GM18867 (cell line): ENCODE data around the gene SOBP.

Experiments
- ATAC-seq: cut with Tn5 transposase; IDR thresholded peaks from one replicate; pipeline ENCODE4 v1.9.1; 2021; ENCODE audit warnings: mild to moderate bottlenecking, moderate library complexity; ENCODE audit not compliant: unreplicated experiment

Gene SOBP

DNA sequence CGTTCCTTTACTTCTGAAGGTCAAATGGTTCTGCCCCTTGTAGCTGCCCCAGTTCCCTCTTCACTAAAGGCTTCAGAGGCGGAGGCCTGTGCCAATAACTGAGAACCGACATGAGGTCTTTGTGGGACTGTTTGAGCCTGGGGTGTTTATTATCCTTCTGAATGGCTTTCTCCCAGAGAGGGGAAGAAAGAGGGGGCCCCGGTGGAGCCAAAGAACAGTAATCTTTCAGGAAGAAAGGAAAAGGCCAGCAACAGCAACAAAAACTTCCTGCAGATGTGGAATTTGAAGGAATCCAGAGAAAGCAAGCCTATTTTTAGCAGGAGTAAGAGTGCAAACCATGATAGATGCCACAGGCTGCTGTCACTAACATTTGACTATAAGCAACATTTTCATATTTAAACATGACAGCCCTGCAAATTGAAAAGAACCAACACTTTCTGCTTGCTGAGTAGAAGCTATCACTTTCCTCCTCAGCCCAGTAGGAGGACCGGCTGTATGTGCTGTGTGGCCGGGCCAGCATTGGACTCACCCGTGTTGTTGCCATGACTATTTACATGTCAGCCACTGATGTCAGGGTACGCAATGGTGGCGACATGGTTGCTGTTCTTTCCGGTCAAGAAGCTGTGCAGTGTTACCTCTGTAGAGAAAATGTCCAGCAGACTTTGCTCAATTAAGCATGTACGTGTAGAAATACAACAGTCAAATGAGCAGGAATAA is 121.3 kb downstream of the SOBP start:
- no peak for ATAC-seq

DNA sequence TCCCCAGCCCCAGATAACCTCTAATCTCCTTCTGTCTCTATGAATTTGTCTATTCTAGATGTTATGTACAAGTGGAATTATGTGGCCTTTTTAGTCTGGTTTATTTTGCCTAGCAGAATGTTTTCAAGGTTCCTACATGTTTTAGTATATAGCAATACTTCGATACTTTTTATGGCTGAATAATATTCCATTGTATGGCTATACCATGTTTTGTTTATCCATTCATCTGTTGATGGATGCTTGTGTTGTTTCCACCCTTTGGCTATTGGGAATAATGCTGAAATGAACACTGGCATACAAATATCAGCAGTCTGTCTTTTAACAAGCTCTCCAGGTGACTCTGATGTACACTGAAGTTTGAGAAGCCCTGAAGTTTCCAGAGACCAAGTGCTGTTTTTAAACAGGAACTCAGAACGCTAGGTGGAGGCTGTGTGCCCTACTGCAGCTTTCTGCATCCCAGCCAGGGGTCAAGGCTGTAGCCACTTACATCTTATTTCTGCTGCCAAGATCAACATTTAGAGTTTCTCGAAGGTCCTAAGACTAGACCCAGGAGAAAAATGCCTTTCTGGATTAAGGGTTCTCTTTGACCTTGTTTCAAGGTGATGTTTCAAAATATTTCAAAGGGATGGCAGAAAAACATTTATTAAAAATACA is 123.0 kb downstream of the SOBP start:
- ATAC-seq = no peak

DNA sequence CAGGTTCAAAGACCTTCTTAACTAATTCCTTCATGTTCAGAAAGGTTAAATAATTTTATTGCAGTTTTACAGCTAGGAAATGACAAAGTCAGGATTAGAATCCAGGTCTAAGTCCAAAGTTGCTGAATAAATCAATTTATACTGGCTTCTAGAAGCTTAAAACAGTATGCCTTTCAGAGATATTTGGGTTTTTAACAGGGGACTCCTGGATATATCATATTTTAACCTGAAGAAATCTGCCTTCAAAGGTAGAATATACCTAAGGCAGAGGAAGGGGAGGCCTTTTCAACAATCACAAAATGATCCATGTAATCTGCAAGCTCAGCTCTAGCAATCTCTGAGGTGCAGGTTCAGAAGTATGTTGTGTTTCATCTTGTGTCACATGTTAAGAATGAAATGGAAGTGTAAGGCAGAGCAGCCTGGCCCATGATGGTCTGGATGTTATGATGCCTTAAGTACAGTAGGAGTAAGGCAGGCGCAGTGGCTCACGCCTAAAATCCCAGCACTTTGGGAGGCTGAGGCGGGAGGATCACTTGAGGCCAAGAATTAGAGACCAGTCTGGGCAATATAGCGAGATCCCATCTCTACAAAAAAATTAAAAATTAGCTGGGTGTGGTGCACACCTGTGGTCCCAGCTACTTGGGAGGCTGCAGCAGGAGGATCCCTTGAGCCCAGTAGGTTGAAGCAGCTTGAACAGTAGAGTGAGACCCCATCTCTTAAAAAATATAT is 123.9 kb downstream of the SOBP start:
- ATAC-seq = no peak

DNA sequence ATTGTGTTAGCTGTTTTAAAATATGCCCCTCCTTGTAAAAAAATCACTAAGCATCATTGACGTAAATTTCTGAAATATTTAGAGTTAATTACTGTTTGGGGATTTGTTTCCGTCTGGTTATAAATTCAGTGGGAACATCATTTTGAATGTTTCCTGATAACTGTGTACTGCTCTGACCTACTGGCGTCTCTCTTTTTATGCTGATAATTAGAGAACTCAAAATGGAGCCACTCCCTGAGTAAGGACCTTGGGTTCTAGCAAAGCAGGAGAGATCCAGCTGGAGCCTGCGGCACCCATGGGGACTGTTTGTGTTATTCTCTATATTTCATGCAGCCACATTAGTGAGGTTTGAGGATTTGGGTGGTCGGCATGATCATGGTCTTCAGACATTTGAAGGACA is 124.9 kb downstream of the SOBP start:
- ATAC-seq = no peak

DNA sequence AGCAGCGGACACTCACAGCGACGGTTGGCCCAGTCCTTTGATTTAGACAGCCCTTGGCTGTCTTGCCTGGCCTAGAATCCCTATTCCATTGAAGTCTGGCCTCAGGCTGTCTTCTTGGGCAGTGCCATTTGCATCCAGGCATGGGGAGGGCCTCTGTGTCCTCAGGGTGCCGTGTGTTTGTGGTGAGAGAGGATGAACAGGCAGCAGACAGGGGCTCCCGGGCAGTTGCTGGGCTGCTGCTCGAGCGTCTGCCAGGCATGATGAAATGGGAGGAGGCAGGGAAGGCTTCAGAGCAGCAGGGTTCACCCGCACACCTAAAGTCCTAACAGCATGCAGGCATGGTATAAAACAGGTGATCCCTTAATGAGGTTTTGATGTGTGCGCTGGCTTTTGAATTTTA is 126.9 kb downstream of the SOBP start:
- ATAC-seq = no peak

DNA sequence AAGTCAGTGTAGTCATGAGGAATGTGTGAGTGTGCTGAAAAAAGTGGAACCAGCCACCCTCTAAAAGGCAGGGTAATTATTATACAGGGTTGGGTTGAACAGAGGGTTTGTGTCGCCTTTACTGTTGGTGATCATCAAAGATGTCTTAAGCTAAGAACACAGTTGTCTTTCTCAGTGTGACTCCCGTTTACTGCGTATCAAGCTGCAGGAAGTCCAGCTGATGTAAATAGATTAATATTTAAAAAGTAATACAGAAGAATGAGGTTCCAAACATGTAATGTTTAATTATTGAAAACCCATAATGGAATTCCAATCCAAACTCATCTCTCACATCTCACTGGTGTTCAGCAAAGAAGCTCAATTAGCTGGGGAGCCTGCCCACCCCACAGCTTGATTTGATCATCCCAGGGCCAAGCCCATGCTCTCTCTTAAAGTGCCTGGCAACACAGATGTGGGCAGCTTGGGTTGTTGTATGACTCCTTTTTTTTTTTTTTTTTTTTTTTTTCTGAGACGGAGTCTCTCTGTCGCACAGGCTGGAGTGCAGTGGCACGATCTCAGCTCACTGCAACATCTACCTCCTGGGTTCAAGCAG is 127.5 kb downstream of the SOBP start:
- no peak for ATAC-seq

DNA sequence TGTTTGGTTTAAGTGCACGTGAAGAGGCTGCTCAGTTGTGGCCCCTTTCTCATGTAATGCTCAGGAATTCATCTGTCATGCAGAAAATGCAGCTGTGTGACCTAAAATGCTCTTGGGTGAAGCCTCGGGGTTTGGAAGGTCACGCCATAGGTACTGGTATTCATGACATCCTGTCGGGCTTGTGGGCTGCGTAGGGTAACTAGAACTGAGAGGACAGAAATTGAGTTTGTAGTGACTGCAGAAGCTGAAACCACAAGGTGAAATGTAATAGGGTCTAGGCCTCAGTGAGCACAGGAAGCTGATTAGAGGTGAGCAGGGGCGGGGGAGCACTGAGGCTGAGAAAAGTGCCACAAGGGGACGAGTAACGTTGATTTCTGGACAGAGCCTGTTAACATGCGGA is 128.8 kb downstream of the SOBP start:
- ATAC-seq = peak; percentile 98

DNA sequence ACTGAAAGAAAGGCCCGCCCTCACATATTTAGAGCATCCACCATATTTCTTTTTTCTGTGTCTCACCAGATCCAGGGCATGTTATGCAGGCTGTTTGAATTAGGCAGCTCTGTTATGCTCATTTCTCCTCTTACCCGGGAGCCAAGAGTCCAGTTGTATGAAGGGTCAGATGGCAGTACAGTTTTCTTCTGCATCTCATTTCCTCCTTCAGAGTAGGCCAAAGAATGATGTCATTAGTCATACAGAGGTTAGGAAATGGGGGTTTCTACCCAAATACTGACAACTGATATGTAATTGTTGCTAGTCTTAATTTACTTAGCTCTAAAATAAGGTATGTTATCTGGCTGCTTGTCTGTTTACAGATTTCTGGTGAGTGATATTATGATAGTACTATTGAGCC is 130.8 kb downstream of the SOBP start:
- ATAC-seq = no peak

DNA sequence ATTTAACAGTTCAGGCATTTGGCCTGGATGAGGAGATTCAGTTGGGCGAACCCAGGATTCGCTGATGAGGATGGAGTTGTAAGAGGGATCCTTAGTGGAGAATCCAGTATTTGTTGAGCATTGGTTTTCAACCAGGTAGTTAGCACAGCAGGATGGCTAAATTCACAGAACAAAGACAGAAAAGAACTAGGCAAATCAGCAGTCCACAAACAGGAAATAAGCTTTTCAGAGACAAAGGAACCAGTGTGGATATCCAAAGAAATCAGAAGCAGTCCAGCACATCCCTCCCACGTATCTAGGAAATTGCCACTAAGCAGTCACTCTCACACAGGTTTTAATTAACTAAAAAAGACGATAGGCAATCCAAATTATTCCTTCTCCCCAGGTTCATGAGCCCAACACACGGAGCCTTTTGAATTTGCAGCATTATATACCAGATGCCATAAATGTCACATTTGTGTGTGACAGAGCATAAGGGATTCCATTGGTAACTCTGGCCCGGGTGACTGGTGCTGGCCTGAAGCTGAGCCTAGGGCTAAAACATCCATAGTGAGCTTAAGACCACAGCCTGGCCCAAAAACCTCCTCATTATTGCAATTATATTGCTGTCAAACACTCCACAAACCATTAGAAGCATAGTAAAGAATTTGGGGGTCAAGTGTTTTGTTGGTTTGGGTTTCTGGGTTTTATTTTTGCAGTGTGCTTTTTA is 131.5 kb downstream of the SOBP start:
- ATAC-seq = no peak

DNA sequence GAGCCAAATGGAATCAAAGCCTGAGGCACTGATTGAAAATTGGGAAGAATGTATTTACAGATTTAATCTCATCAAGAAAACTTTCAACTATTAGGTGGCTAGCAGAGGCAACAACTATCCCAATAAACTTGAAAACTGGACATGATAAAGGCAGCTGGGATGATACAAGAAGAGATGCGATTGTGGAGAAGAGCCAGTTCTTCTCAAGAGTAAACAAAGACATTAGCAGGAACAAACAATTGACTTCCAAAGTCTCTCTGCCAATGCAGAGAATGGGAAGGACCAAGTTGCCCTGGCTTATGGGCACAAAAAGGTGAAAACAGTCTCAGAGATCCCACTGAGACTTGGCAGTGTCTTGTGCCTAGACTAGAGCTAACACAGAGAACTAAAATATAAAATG is 132.4 kb downstream of the SOBP start:
- ATAC-seq = no peak

DNA sequence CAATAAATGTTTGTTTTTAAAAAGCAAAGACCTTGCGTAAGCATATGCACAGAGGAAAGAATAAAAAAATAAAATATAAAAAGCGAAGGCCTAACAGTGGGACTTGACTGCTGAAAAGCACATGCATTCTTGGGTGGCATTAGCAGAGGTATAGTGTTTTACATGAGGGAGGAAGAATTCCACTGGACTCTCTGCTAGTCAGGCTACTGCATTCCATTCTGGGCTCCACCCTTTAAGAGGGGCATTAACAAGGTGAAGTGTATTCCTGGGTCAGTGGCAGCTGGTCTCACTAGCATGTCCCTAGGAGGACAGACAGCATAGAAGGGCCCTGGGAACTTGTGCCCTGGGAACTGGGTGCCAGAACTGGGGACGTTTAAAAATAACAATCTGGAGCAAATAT is 134.1 kb downstream of the SOBP start:
- ATAC-seq = no peak

DNA sequence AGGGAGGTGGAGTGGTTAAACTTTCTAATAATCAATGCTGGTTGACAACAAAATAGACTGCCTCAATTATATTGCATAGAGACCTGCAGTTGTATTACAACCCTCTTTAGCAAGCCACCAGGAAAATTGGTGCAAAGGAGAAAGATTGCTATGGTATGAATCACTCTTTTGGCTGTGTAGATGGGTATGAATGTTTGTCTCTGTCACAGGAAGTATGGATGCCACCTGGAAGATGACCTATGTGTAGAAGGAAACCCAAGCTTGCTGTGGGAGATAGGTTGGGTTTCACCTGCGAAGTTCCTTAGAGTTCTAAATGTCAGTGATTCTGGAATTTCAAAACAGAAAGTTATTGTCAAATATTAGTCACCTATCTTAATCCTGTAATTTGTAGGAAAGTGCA is 134.6 kb downstream of the SOBP start:
- no peak for ATAC-seq

DNA sequence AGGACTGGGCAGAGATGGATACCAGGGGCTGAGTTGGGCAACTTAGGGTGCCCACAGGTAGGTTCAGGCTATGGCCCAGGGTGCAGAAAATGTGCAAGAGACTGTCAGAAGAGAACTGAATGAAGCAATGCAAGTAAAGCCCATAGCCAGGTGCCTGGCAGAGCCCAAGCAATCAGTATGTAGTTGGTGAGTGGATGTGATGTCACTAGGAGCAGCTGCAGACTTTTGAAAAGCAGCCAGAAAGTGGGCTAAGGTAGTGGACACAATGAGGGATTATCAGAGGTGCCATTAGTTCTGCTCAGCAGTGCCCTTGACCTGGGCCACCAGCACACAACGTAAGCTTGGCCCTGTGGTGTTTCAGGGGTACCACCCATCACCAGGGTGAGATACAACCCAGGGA is 135.3 kb downstream of the SOBP start:
- no peak for ATAC-seq

DNA sequence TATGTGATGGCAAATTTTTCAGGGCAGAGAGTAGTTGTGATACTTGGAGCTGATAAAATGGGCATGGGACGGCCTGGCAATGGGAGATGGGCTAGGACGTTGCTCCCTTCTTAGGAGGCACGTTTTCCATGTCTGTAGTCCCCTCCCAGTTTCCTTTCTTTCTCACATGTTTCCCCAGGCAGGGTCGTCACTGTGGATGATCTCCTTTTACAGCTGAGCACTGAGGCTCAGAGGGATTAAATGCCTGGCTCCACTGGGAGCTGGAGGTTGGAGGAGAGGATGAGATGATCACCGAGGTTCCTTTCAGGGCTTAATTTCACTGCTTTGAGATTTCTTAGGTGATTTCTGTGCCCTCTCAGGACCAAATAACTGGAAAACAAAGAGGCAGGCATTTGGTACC is 136.7 kb downstream of the SOBP start:
- no peak for ATAC-seq

DNA sequence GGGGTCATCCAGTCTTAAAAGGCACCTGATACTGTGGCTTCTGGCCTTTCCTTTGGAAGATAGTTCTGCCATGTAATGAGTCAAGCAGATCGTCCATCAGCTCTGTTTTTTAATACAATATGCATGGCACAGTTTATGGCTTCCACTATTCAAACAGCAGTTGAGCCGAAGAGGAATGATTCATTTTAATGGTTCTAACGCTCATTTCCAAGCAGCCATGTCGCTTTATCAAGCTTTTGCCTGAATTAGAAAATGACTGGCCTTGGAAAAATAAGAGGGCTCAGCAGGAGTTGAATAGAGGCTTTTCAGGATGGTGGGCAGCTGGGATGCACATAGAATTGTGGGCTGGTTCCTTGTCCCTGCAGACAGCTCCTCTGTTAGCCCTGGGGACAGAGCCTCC is 138.1 kb downstream of the SOBP start:
- no peak for ATAC-seq

DNA sequence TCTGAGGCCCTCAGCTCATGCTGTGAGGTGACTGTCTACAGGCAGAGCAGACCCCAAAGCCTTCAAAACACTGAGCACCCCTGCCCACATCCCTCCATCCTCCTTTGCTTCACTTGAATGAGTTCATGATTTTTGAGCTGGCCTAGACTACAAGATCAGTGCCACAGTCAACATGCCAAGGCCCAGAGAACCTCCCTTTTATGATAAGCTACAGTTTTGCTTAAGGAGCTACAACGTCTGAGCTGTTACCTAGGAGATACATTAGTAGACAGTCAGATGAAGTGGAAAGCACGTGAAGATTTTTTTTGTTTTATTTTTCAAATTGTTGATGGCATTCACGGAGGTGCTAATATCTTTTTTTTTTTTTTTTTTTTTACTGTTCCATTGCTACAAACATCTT is 139.0 kb downstream of the SOBP start:
- no peak for ATAC-seq

DNA sequence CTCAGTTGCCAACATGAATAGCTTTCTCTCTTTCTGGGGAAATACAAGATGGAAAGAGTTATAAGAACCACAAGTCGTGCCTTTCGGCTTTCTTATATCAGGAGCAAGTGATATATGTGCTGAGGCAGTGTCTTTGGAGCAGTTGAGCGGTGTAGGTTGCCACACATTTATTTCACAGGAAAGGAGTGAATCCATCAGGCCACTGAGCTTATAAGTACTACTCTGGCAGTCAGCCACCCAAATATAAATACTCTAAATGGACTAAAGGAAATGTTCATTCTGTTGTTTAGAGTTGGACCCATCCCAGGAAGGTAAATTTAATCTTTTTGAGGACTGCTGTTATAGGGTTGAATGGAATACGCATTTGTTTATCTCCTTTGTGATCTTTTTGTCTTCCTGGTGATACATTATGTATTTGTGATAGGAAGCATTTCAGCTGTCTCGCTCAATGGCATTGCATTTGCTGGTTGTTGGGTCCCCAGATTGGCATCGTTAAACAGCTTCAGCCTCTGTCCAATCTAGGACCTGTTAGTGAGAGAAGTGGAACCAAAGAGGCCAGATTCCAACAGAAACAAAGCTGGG is 139.7 kb downstream of the SOBP start:
- no peak for ATAC-seq

DNA sequence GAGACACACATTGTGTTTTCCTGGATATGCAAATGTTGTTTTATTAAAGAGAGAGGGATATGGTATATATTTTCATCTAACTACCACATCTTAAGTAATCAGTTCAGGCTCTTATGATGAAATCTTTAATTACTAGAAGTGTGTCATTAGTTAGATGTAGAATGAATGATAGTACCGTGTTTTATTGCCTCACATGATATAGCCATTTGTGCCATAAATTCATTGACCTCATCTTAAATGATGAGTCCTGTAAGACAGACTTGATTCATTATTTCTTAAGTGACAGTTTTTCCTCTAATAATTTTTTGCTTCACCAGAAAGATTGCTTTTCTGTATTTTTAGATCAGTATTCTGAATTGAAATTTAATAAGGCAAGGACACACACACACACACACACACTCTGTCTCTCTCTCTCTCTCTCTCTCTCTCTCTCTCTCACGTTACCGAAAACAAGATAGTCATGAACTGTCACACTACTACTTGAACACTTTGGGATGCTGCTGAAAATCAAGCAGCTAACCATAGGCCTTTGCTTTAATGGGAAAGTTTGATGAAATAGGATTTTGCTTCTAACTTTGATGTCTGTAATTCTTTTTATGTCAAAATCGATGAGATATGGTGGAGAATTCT is 140.5 kb downstream of the SOBP start:
- no peak for ATAC-seq

DNA sequence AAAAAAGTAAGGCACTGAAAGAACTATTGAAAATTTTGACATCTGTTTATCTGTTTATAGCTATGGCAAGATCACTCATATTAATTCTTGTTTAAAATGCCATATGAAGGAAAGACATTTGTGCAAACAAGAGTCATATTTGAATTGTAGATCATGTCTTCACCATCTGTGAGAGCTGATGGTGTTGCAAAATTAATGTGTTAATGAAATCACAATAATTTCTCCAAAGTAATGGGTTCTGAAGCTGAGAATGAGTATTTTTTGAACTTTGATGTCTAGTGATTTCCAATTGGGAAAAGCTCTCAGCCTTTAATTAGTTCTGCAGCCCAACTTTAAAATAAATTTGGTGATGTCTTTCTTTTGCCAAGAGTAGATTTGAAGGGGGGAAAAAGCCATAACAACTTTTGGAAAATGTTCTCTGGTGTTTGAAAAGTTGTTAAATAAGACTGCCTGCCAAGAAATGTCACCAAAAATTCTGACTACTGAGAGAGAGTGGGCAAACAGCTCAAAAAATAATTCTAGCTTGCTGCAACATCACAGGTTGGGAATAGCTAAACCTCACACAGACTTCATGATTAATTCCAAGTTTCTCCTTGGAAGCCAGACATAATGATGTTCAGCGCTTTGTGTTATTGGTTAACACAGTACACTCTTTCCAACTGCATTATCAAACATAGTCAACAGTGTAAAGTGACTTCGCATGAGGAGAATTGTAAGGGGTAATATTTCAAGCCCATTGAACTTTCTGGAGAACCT is 142.6 kb downstream of the SOBP start:
- ATAC-seq = no peak
